Panc1 (cell line): ENCODE data around the gene RBFOX1. TPM values are rescaled to one million over a fixed set of nuclear protein-coding genes. Genes with fewer than 3 reads are reported as not detected.

Source experiments
- ATAC-seq: fragments of 200-7000 bp; cut with Tn5 transposase; 2 replicates; pipeline ENCODE4 v1.9.1; 2020; ENCODE audit warnings: mild to moderate bottlenecking, moderate library complexity
- BruUV-seq: library from RNA; stranded (reverse); fragments of 400-500 nt; replicated peaks from 2 replicates; lab custom pipeline; 2021; lab: Mats Ljungman, UMichigan
- CTCF ChIA-PET: fragments of 300-600 bp; sonication (Branson Sonifier 250); formaldehyde crosslinking; loops from one replicate; lab custom pipeline; 2022; ENCODE audit warnings: antibody characterized with exemption; lab: Charles Lee
- POLR2A ChIA-PET: fragments of 300-600 bp; sonication (Branson Sonifier 250); formaldehyde crosslinking; loops from one replicate; lab custom pipeline; 2022; ENCODE audit warnings: antibody characterized with exemption; lab: Charles Lee
- DNase-seq: peaks from one replicate; pipeline ENCODE4 v3.0.0-alpha.2; 2010; ENCODE audit warnings: low read depth, low spot score
- H3K27ac ChIP-seq: 2 replicates; pipeline ENCODE4 v1.5.1; 2011; ENCODE audit warnings: mild to moderate bottlenecking, low read length, inconsistent platforms
- H3K27me3 ChIP-seq: fragments of 200-500 bp; sonication (Bioruptor generic); 2 replicates; pipeline ENCODE4 v1.6.0; 2014; ENCODE audit warnings: low read length, inconsistent platforms; ENCODE audit not compliant: control insufficient read depth, insufficient read depth
- H3K36me3 ChIP-seq: fragments of 200-500 bp; sonication (Bioruptor generic); 2 replicates; pipeline ENCODE4 v1.5.1; 2014; ENCODE audit warnings: inconsistent platforms, mild to moderate bottlenecking, low read length, moderate library complexity; ENCODE audit not compliant: control insufficient read depth, insufficient read depth
- H3K4me1 ChIP-seq: 2 replicates; pipeline ENCODE4 v1.5.1; 2011; ENCODE audit warnings: inconsistent platforms, mild to moderate bottlenecking, low read length, moderate library complexity; ENCODE audit not compliant: control insufficient read depth, insufficient read depth
- H3K4me3 ChIP-seq, 2 experiments: 2 replicates each; pipeline ENCODE4 v1.5.1; 2011 to 2012; ENCODE audit warnings: low read depth in 2 of 2, low read length in 2 of 2, mild to moderate bottlenecking in 2 of 2, inconsistent platforms in 1 of 2, moderate library complexity in 1 of 2
- H3K9me3 ChIP-seq: fragments of 200-500 bp; sonication (Bioruptor generic); 2 replicates; pipeline ENCODE4 v1.5.1; 2014; ENCODE audit warnings: low read depth, mild to moderate bottlenecking, inconsistent platforms, low read length, moderate library complexity; ENCODE audit not compliant: control insufficient read depth, insufficient read depth
- CTCF ChIP-seq: fragments of 450-650 bp; IDR thresholded peaks from 2 replicates; pipeline ENCODE4 v1.5.1; 2017; ENCODE audit warnings: mild to moderate bottlenecking
- POLR2AphosphoS5 ChIP-seq: IDR thresholded peaks from 2 replicates; pipeline ENCODE4 v1.6.1; 2012; ENCODE audit warnings: mild to moderate bottlenecking, low read depth, low read length, moderate library complexity
- REST ChIP-seq, 2 experiments: IDR thresholded peaks; 2 replicates each; pipeline ENCODE4 v1.6.1; 2011 to 2012; ENCODE audit warnings: low read depth in 2 of 2, control low read depth in 1 of 2, low read length in 1 of 2, mild to moderate bottlenecking in 1 of 2, moderate library complexity in 1 of 2; ENCODE audit not compliant: insufficient read depth in 1 of 2
- SIN3A ChIP-seq: IDR thresholded peaks from 2 replicates; pipeline ENCODE4 v1.6.1; 2012; ENCODE audit warnings: low read depth, mild to moderate bottlenecking, low read length, moderate library complexity, borderline replicate concordance; ENCODE audit not compliant: insufficient read depth
- TCF7L2 ChIP-seq: IDR thresholded peaks from 2 replicates; pipeline ENCODE4 v1.6.1; 2011; ENCODE audit warnings: mild to moderate bottlenecking, low read depth, low read length, inconsistent platforms
- in situ Hi-C: cut with HindIII; loops from 2 replicates; pipeline ENCODE4 v1.10.0; 2016; ENCODE audit warnings: low sequenced_read_pairs, low pct_unique_long_range_greater_than_20kb
- intact Hi-C: fragments of 100-400 bp; cut with micrococcal nuclease; formaldehyde crosslinking; loops from one replicate; pipeline ENCODE4 v1.10.0; 2022; ENCODE audit not compliant: unreplicated experiment
- total RNA-seq: library from RNA; stranded (reverse); gene quantifications from one replicate; pipeline ENCODE4 v1.2.1, GENCODE V29; 2021; ENCODE audit not compliant: unreplicated experiment

RBFOX1 gene
- total RNA-seq, 1 experiment from 2014 or later = not detected

- intact Hi-C loops (loop anchor here (10.0 kb wide), 1 partner anchor 62 kb away; no protein-coding TSS in a partner anchor), in situ Hi-C loops (no loop called here)
- TF ChIP-seq REST (IDR thresholded peaks at IDR 0.05; ENCODE audit: insufficient read depth in 1 of 2, low read depth in 2 of 2, low read length in 1 of 2) (no peak), TCF7L2 (no peak), SIN3A (no peak), POLR2AphosphoS5 (no peak), CTCF (no peak)
- Histone ChIP-seq H3K4me1 (no peaks in the 10 kb centered on the region), H3K9me3 (no peaks in the 10 kb centered on the region), H3K27ac (no peak overlapping the region), H3K4me3 (no peak overlapping the region), H3K27me3 (no peaks in the 10 kb centered on the region; the same call in 1 of the 2 replicates), H3K36me3 (no peaks in the 10 kb centered on the region)
- ChIA-PET CTCF (no interaction called here), POLR2A (no interaction called here)
- no TSS peak for BruUV-seq
- DNase-seq = no peak
- no peak for ATAC-seq
Measured at GRCh38 chr16:7713244-7713643, 380.6 kb downstream of the RBFOX1 start.

GRCh38 chr16:7714775-7715174 lies 382.1 kb downstream of the RBFOX1 start:
- ATAC-seq = no peak
- intact Hi-C loops = loop anchor here (10.0 kb wide), 1 partner anchor 60 kb away; no protein-coding TSS in a partner anchor
- no TSS peak for BruUV-seq
- in situ Hi-C loops = no loop called here
- no peaks in the 10 kb centered on the region for H3K9me3 ChIP-seq
- TF ChIP-seq POLR2AphosphoS5 (no peak), SIN3A (no peak), REST (IDR thresholded peaks at IDR 0.05; ENCODE audit: insufficient read depth in 1 of 2, low read depth in 2 of 2, low read length in 1 of 2) (no peak), CTCF (no peak), TCF7L2 (no peak)
- no peaks in the 10 kb centered on the region; the same call in 1 of the 2 replicates for H3K27me3 ChIP-seq
- ChIA-PET POLR2A (no interaction called here), CTCF (no interaction called here)
- DNase-seq = no peak
- H3K4me3 ChIP-seq = no peak overlapping the region
- no peaks in the 10 kb centered on the region for H3K36me3 ChIP-seq
- no peaks in the 10 kb centered on the region for H3K4me1 ChIP-seq
- no peak overlapping the region for H3K27ac ChIP-seq
